ENCODE measurements around the gene ZNF487. TPM values are rescaled to one million over a fixed set of nuclear protein-coding genes. Genes with fewer than 3 reads are reported as not detected.
A peak's percentile ranks its signal among the peaks of the same experiment; 100 is the strongest.

ZNF487 gene
- total and polyA plus RNA-seq, 2 of the 13 experiments (the other 11 are each of a cell fraction or from before 2014, with no cell fraction given): 7.4 to 8.8 TPM

GRCh38 chr10:43396928-43397624 is 39.8 kb upstream of the ZNF487 start (continued):
- TF ChIP-seq MBNL3 (CRISPR knock-in tag; conservative IDR thresholded peaks at IDR 0.05): no peak
- TF ChIP-seq ARID4A (CRISPR knock-in tag; IDR thresholded peaks at IDR 0.05; ENCODE audit: borderline replicate concordance): peak; percentile 85
- peak; percentile 86 for TF ChIP-seq RXRA (CRISPR knock-in tag; IDR thresholded peaks at IDR 0.05)
- no peak for TF ChIP-seq ZNF20 (CRISPR knock-in tag; IDR thresholded peaks at IDR 0.05)
- TF ChIP-seq TEAD3 (CRISPR knock-in tag; optimal IDR thresholded peaks at IDR 0.05; ENCODE audit: borderline replicate concordance): peak; percentile 87
- TF ChIP-seq CENPX (CRISPR knock-in tag; IDR thresholded peaks at IDR 0.05): no peak
- no peak for TF ChIP-seq ARNT (IDR thresholded peaks at IDR 0.05)
- no peak for TF ChIP-seq MTF2 (CRISPR knock-in tag; IDR thresholded peaks at IDR 0.05; ENCODE audit: borderline replicate concordance)
- TF ChIP-seq BCL6 (CRISPR knock-in tag; IDR thresholded peaks at IDR 0.05): peak; percentile 68
- peak; percentile 85 for TF ChIP-seq ARID5B (CRISPR knock-in tag; IDR thresholded peaks at IDR 0.05)
- no peak; the same call in 1 of the 2 replicates for TF ChIP-seq HOXA9 (CRISPR knock-in tag; IDR thresholded peaks at IDR 0.05; ENCODE audit: borderline replicate concordance)
- peak; percentile 48; the same call in 1 of the 2 replicates for TF ChIP-seq ZNF841 (CRISPR knock-in tag; IDR thresholded peaks at IDR 0.05; ENCODE audit: borderline replicate concordance)
- peak; percentile 58; the same call in 1 of the 2 replicates for TF ChIP-seq ZNF543 (CRISPR knock-in tag; IDR thresholded peaks at IDR 0.05)
- no peak for TF ChIP-seq ZNF44 (CRISPR knock-in tag; IDR thresholded peaks at IDR 0.05)
- peak; percentile 5; the same call in 1 of the 2 replicates for TF ChIP-seq RNF219 (CRISPR knock-in tag; IDR thresholded peaks at IDR 0.05)
- peak; percentile 55; the same call in 1 of the 2 replicates for TF ChIP-seq MZF1 (CRISPR knock-in tag; IDR thresholded peaks at IDR 0.05; ENCODE audit: borderline replicate concordance)
- no peak for TF ChIP-seq TERF1 (CRISPR knock-in tag; IDR thresholded peaks at IDR 0.05)
- no peak for TF ChIP-seq FOXA1 (IDR thresholded peaks at IDR 0.05)
- peak; percentile 44 for TF ChIP-seq FOXA1 (CRISPR knock-in tag; IDR thresholded peaks at IDR 0.05)

Data from HepG2 (cell line).